Measurements from ENCODE around the gene ISCU. TPM values are rescaled to one million over a fixed set of nuclear protein-coding genes. Genes with fewer than 3 reads are reported as not detected.

Gene ISCU
- total RNA-seq, 1 donor from 2014 or later, result 48.4 TPM

- peaks cover 1% of the 10 kb centered on the region for H3K4me1 Mint-ChIP-seq (ENCODE audit: low read depth, unreplicated experiment)
- H3K9me3 Mint-ChIP-seq (ENCODE audit: unreplicated experiment), result peaks cover 6% of the 10 kb centered on the region
- H3K36me3 Mint-ChIP-seq (ENCODE audit: unreplicated experiment), result peaks cover 6% of the 10 kb centered on the region
- peaks cover 4% of the 10 kb centered on the region for H3K27me3 Mint-ChIP-seq (ENCODE audit: unreplicated experiment)
- no peak overlapping the region for H3K27ac Mint-ChIP-seq (ENCODE audit: unreplicated experiment)
- no peak overlapping the region for H3K4me3 Mint-ChIP-seq (ENCODE audit: unreplicated experiment)
- TF ChIP-seq CTCF (IDR thresholded peaks at IDR 0.05; ENCODE audit: partially characterized antibody, unreplicated experiment), result peak; percentile 59
- DNase-seq, result peak; percentile 51
These were observed 49.6 kb downstream of the ISCU start for GRCh38 chr12:108611884-108612415.

GRCh38 chr12:108612788-108613282, 50.4 kb downstream of the ISCU start:
- peaks cover 6% of the 10 kb centered on the region for H3K9me3 Mint-ChIP-seq (ENCODE audit: unreplicated experiment)
- no peak for TF ChIP-seq CTCF (IDR thresholded peaks at IDR 0.05; ENCODE audit: partially characterized antibody, unreplicated experiment)
- no peaks in the 10 kb centered on the region for H3K4me1 Mint-ChIP-seq (ENCODE audit: low read depth, unreplicated experiment)
- H3K27ac Mint-ChIP-seq (ENCODE audit: unreplicated experiment), result no peak overlapping the region
- H3K27me3 Mint-ChIP-seq (ENCODE audit: unreplicated experiment), result peaks cover 5% of the 10 kb centered on the region
- peaks cover 6% of the 10 kb centered on the region for H3K36me3 Mint-ChIP-seq (ENCODE audit: unreplicated experiment)
- H3K4me3 Mint-ChIP-seq (ENCODE audit: unreplicated experiment), result no peak overlapping the region
- DNase-seq, result no peak

GRCh38 chr12:108613548-108613947, 51.2 kb downstream of the ISCU start:
- Mint-ChIP-seq H3K27ac (ENCODE audit: unreplicated experiment) (no peak overlapping the region), H3K36me3 (ENCODE audit: unreplicated experiment) (peaks cover 6% of the 10 kb centered on the region), H3K27me3 (ENCODE audit: unreplicated experiment) (peaks cover 5% of the 10 kb centered on the region), H3K4me1 (ENCODE audit: low read depth, unreplicated experiment) (no peaks in the 10 kb centered on the region), H3K4me3 (ENCODE audit: unreplicated experiment) (no peak overlapping the region), H3K9me3 (ENCODE audit: unreplicated experiment) (peaks cover 4% of the 10 kb centered on the region)
- DNase-seq, result no peak
- no peak for TF ChIP-seq CTCF (IDR thresholded peaks at IDR 0.05; ENCODE audit: partially characterized antibody, unreplicated experiment)

GRCh38 chr12:108614041-108614440, 51.6 kb downstream of the ISCU start:
- no peaks in the 10 kb centered on the region for H3K4me1 Mint-ChIP-seq (ENCODE audit: low read depth, unreplicated experiment)
- DNase-seq, result no peak
- TF ChIP-seq CTCF (IDR thresholded peaks at IDR 0.05; ENCODE audit: partially characterized antibody, unreplicated experiment), result no peak
- H3K4me3 Mint-ChIP-seq (ENCODE audit: unreplicated experiment), result no peak overlapping the region
- no peak overlapping the region for H3K27ac Mint-ChIP-seq (ENCODE audit: unreplicated experiment)
- H3K9me3 Mint-ChIP-seq (ENCODE audit: unreplicated experiment), result peaks cover 4% of the 10 kb centered on the region
- peaks cover 6% of the 10 kb centered on the region for H3K36me3 Mint-ChIP-seq (ENCODE audit: unreplicated experiment)
- H3K27me3 Mint-ChIP-seq (ENCODE audit: unreplicated experiment), result peaks cover 5% of the 10 kb centered on the region

- no peak for DNase-seq
- TF ChIP-seq CTCF (IDR thresholded peaks at IDR 0.05; ENCODE audit: partially characterized antibody, unreplicated experiment), result no peak
- Mint-ChIP-seq H3K4me1 (ENCODE audit: low read depth, unreplicated experiment) (no peaks in the 10 kb centered on the region), H3K9me3 (ENCODE audit: unreplicated experiment) (peaks cover 4% of the 10 kb centered on the region), H3K27ac (ENCODE audit: unreplicated experiment) (no peak overlapping the region), H3K27me3 (ENCODE audit: unreplicated experiment) (peaks cover 5% of the 10 kb centered on the region), H3K4me3 (ENCODE audit: unreplicated experiment) (no peak overlapping the region), H3K36me3 (ENCODE audit: unreplicated experiment) (peaks cover 6% of the 10 kb centered on the region)
These were observed 52.2 kb downstream of the ISCU start for GRCh38 chr12:108614639-108615038.

All from glutamatergic neuron (in vitro differentiated cells).